GM19467 (cell line): ENCODE measurements around the gene ZNF214.
"Not testable (repeated sequence)": the region's sequence is repeated elsewhere in the genome, so short reads cannot be mapped to it uniquely, and the experiment has no call there.

Experiments used
- ATAC-seq: cut with Tn5 transposase; IDR thresholded peaks from one replicate; pipeline ENCODE4 v1.9.1; 2021; ENCODE audit warnings: mild to moderate bottlenecking, moderate library complexity; ENCODE audit not compliant: unreplicated experiment

Gene ZNF214

DNA sequence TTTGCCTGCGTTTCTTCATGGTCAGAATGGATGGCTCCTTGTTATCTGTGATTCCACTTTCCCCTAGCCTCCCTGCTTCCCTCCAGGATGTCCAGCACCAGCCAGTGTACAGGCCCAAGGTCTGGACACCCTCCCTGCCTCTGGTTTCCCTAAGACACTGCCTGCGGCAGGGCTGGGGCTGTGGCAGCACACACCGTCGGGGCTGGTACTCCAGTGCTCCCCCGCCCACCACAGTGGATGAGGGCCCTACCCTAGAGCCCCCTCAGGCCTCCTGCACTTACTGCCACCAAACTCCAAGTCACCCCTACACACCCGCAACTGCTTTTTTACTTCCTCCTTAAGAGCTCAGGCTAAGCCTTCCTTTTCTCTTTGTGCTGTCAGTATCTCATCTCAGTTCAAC is 28.9 kb downstream of the ZNF214 start:
- ATAC-seq: no peak

DNA sequence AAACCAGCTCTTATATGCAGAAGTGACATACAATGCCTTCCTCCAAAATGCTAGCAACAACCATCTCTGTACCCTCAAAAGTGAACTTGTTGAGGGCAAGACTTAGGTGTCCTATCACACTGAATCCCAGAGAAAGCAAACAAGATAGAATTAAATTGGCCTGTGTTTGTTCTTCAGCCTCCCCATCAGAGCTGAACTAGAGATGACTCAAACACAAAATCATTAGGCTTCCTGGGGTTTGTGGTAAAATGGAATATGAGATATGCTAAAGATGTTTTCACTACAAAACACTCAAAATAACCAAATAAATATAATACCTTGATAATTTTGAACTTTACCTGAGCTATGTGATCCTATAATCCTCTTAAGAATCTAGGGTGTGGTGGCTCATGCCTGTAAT is 31.6 kb downstream of the ZNF214 start:
- ATAC-seq: no peak

DNA sequence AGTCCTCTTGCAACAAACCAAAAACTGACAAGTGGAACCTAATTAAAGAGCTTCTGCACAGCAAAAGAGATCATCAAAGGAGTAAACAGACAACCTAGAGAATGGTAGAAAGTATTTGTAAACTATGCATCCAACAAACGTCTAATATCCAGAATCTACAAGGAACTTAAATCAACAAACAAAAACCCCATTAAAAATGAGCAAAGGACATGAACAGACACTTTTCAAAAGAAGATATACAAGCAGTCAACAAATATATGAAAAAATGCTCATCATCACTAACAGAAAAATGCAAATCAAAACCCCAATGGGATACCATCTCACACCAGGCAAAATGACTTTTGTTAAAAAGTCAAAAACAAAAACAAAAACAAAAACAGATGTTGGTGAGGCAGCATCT is 33.7 kb downstream of the ZNF214 start:
- no peak for ATAC-seq

DNA sequence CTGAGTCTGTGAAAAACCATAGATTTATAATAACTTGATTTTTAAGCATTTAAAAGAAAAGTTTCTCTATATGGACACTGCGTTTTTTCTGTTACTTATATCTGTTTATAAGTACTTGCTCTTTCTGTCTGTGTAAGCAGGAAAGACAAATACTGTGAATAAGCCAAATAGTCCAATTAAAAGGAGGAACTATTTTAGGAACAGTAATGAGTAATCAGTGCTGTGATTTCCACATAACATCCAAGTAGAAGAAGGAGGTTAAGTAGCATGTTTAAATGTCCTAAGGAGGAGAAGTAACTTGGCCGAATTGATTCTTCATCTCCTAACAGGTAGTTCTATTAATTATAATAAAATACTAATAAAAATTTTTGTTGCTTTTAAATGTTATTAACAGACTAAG is 40.8 kb downstream of the ZNF214 start:
- no peak for ATAC-seq

DNA sequence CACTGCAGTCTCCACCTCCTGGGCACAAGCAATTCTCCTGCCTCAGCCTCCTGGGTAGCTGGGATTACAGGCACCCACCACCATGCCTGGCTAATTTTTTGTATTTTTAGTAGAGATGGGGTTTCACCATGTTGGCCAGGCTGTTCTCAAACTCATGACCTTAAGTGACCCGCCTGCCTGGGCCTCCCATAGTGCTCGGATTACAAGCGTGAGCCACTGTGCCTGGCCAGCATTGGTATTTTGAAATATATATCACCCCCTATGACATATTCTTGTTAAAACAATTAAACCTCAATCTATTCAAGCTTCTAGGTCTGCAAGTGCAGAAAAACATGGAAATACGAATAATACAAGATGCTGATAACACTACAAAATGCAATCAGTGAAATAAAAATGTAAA is 50.3 kb downstream of the ZNF214 start:
- ATAC-seq: not testable (repeated sequence)

DNA sequence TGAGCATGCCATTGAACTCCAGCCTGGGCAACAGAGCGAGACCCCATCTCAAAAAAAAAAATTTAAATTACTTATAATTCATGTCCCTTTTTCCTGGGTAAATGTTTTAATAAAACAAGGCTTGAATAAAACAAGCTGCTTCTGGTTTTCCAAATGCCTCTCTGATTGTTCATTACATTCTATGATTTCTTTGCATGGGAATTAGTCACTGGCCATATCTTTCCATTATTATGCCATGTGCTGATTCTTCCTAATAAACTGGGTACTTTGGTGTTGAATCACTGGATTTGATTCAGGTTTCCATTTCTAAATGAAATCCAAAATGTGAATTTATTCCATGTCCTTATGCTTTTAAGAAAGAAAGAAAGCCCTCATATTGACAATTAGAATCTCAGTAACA is 51.3 kb downstream of the ZNF214 start:
- no peak for ATAC-seq

DNA sequence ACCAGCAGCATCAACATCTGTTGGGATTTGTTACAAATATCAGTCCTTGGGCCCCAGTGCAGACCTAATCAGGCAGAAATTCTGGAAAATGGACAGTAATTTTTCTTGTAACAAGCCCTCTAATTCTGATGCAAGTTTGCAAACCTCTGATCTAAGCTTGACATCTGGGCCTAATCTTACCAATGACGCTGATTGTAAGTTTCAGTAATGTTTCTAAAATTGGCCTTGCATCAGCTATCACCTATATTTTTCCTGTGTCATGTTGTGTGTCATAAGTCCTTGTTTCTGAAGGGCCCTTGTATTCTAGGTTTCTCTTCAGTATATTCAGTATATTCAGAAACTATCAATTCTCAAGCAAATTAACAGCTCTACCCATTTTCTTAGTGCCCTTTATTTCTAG is 57.5 kb downstream of the ZNF214 start:
- no peak for ATAC-seq

DNA sequence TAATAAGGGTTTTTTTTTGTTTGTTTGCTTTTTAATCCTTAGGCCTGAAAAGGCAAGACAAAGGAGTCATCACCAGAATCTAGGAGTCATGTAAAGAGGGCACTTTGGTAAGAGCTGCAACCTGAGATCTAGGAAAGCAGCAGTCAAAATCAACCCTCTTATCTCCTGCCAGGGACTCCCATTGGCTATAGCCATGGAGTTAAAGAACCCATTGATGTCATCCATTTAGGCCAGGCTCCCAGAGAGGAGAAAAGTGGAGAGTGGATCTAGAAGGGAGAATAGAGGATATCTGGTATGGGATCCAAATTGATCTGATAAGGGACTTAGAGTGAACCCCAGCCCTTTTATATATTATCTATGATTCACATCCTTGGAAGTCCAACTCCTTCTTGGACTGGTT is 58.0 kb downstream of the ZNF214 start:
- no peak for ATAC-seq

DNA sequence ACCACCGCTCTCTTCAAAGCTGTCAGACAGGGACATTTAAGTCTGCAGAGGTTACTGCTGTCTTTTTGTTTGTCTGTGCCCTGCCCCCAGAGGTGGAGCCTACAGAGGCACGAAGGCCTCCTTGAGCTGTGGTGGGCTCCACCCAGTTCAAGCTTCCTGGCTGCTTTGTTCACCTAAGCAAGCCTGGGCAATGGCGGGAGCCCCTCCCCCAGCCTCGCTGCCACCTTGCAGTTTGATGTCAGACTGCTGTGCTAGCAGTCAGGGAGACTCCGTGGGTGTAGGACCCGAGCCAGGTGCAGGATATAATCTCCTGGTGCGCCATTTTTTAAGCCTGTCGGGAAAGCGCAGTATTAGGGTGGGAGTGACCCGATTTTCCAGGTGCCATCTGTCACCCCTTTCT is 65.9 kb downstream of the ZNF214 start:
- not testable (repeated sequence) for ATAC-seq
